Adrenal gland (tissue), 5 donors: Measurements from ENCODE around the gene PAX5.

ENCODE experiments used
- CTCF ChIP-seq, 6 experiments: fragments of 450-650 bp in 4 of 6; fragments of 200-600 bp in 2 of 6; sonication (generic) in 1 of 6; IDR thresholded peaks; 1 replicate in 5 of 6; 2 replicates in 1 of 6; pipeline versions ENCODE4 v1.5.1 to v1.8.0; 2016 to 2021; ENCODE audit warnings: antibody characterized with exemption in 6 of 6, mild to moderate bottlenecking in 2 of 6, moderate library complexity in 1 of 6
- POLR2A ChIP-seq, 2 donors: fragments of 450-650 bp; IDR thresholded peaks; one replicate each; pipeline ENCODE4 v1.6.1; 2017; ENCODE audit warnings: antibody characterized with exemption in 2 of 2, mild to moderate bottlenecking in 2 of 2, moderate library complexity in 1 of 2
- donor health status: DM: no; HTN: no; CAD: no.

GRCh38 chr9:37026931-37027581 lies 7.0 kb downstream of the PAX5 start:
- TF ChIP-seq CTCF (IDR thresholded peaks at IDR 0.05): no peak
- no peak for TF ChIP-seq POLR2A (IDR thresholded peaks at IDR 0.05)
